ENCODE data around the gene NELL2.

GRCh38 chr12:44503329-44503728 is 372.8 kb downstream of the NELL2 start:
- TF ChIP-seq POLR2A (IDR thresholded peaks at IDR 0.05) (no peak), CTCF (IDR thresholded peaks at IDR 0.05) (no peak), EP300 (IDR thresholded peaks at IDR 0.05) (no peak), POLR2AphosphoS5 (IDR thresholded peaks at IDR 0.05) (no peak)

Data from stomach (tissue), 4 donors.